Putamen (tissue), 1 donor: ENCODE measurements around the gene SRC.

Experiments used
- DNase-seq: peaks from one replicate; pipeline ENCODE4 v3.0.0-alpha.2; 2016; ENCODE audit warnings: low spot score

Gene SRC

GRCh38 chr20:37345339-37346235 is at the start of gene SRC:
SRC (plus strand) TSS chr20:37346140; CDS start chr20:37384154, 38,014 bp downstream.
- DNase-seq = peak; percentile 59

- no peak for DNase-seq
These were observed 49.6 kb upstream of the SRC start for GRCh38 chr20:37296371-37296770.

DNA sequence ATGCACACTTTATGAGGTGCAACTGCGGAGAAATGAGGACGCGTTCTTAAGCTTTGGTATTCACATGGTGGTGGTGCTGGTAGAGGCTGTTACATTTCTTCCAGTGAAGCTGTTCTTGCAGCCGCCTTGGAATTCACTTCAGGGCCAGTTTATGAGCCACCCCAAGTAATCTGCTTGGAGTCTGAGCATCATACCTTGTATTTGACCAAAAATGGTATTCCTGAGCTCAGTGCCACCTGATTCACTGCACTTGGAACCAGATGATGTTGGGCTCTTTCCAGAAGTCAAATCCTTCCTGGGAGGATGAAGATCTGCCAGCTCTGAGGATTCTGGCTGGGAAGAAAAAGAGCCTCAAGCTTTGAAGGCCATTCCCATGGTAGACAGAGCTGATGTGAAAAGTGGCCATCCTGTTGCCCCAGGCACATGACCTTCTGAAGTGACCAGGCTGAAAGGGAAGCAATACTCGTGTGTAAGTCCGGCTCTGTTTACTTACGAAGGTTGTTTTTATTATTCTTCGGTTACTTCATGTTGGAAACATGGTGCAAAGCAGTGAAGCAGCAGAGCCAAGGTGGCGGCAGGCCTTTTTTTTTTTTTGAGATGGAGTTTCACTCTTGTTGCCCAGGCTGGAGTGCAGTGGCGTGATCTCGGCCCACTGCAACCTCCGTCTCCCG is 48.7 kb upstream of the SRC start:
- no peak for DNase-seq

DNA sequence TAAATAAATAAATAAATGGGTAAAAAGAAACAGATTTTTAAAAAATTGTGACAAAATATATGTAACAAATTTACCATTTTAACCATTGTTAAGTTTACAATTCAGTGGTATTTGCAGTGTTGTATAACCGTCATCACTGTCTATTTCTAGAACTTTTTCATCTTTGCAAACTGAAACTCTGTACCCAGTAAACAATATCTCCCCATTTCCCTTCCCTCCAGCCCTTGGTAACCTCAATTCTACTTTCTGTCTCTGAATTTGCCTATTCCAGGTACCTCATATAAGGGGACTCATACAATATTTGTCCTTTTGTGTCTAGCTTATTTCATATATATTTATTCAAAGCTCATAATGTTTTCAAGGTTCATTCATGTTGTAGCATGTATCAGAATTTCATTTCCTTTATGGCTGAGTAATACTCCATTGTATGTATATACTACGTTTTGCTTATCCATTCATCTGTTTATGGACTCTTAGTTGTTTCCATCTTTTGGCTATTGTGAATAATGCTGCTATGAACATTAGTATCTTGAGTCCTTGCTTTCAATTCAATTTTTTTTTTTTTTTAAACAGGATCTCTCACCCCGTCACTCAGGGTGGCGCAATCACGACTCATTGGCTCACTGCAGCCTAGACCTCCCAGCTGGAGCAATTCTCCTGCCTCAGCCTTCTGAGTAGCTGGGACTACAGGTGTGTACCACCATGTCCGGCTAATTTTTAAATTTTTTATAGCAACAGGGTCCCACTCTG is 47.6 kb upstream of the SRC start:
- no peak for DNase-seq

DNA sequence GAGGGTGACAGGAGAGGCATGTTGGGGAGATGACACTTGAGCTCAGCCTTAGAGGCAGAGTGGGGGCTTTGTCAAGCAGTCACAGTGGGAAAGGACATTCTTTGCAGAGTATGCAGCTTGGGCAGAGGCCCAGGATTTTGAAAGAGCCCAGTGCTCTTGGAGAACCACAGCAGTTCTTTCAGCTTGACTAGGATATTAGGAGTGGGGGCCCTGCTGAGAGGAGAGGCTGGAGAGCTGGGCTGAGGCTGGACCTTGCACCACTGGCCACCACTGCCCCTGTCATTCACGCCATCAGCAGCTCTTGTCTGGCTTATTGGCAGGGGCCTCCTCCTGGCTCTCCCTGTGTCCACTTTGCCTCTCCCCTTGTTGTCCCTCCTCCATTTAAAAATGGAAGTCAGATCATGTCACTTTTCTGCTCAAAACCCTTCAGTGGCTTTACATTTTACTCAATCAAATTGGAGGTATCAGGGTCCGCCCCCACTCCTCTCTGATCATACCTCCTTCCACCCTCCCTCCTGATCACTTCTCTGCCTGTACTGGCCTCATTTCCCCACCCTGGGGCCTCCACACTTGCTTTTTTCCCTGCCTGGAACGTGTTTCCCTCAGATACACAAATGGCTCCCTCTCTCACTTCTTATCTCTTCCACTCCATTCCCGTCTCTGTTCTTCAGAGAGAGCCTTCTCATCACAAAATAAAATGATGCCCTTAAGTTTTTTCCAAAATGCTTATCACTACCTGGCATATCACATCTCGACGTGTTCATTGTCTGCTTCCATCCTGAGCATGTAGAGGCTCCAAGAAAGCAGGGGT is 46.0 kb upstream of the SRC start:
- DNase-seq = no peak

GRCh38 chr20:37301120-37301519 is 44.8 kb upstream of the SRC start:
- DNase-seq = no peak

GRCh38 chr20:37301558-37301957 is 44.4 kb upstream of the SRC start:
- no peak for DNase-seq

- DNase-seq = no peak
These were observed 43.0 kb upstream of the SRC start for GRCh38 chr20:37302981-37303380.

DNA sequence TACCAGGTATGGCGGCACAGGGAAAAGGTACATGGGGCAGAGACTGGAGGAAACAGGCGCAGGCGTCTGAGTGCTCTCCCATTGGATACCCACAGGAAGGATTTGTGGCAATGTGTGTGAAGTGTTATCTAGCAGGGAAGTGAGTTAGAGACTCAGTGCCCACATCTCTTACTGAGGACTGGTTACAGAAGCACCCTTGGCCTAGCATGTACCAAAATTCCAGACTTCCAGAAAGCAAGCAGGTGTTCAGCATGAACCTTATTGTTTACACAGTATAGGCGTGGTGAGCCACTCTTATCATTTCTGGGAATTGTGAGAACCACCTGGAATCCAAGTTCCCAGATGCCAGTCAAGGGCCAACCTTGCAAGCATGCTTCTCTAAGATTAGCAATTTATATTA is 42.3 kb upstream of the SRC start:
- no peak for DNase-seq

- no peak for DNase-seq
These were observed 40.9 kb upstream of the SRC start for GRCh38 chr20:37305079-37305478.

DNA sequence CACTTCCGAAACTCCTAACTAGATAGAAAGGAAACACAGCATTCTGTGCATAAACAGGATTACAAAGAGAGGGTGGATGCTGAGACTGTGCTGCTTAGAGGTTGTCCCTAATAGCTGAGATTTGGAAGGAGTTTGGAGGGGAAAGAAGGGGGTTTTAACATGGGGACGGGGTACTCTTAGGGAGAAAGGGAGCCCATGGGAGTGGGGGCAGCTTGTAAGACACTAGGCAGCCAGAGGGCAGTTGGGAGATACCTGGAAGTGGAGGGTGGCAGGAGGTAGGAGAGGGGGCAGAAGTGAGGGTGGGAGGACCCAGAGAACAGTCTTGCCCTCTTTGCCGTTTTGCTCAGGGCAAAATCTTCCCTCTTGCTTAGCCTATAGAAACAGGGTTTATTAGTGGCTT is 40.1 kb upstream of the SRC start:
- DNase-seq = no peak

DNA sequence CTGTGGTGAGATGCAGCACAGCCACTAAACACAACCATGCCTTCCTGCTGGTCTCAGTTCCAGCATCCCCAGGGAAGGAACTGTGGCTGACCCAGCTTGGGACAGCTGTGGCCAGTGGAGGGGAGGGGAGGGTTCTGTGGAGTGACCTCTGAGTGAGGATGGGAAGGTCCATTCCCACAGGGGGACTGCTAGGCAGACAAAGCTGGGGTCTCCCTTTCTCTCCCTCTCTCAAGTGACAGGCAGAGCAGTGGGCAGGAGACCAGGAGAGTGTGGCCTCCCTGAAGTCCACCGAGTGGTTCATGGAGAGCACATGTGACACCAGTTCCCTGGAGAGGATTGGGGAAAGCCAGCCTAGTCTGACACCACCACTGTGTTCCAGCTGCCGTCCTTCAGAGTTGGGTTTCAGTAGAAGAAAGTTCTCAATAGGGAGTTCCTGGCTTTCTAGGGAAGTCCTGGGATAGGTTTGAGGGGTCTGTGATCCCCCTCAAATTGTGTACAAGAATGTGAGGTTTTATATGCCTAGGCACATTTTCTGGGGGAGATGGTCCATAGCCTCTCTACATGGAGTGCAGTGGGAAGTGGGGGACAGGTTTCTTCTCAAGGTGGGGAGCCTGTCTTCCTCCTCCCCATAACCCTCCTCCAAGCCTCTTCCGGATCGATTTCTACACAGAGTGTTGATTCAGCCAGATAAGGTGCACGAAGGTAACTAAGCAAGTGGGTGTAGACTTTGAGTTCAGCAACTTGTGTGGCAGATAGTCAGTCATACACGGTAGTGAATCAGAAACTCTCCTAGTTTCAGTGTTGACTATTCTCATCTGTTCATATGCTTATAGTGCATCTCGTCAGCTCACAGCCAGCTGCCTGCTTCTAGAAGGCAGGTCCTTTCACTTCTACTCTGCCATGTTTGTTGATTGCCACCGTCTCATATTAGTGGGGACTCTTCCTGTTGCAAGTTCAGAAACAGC is 37.6 kb upstream of the SRC start:
- DNase-seq = no peak

GRCh38 chr20:37309290-37309689 is 36.6 kb upstream of the SRC start:
- no peak for DNase-seq

- DNase-seq = no peak
These were observed 35.9 kb upstream of the SRC start for GRCh38 chr20:37309936-37310590.

GRCh38 chr20:37310951-37311350 is 35.0 kb upstream of the SRC start:
- DNase-seq = no peak

GRCh38 chr20:37311710-37312355 is 34.1 kb upstream of the SRC start:
- DNase-seq = no peak

- no peak for DNase-seq
These were observed 32.3 kb upstream of the SRC start for GRCh38 chr20:37313546-37314091.

- no peak for DNase-seq
These were observed 31.8 kb upstream of the SRC start for GRCh38 chr20:37314099-37314498.

DNA sequence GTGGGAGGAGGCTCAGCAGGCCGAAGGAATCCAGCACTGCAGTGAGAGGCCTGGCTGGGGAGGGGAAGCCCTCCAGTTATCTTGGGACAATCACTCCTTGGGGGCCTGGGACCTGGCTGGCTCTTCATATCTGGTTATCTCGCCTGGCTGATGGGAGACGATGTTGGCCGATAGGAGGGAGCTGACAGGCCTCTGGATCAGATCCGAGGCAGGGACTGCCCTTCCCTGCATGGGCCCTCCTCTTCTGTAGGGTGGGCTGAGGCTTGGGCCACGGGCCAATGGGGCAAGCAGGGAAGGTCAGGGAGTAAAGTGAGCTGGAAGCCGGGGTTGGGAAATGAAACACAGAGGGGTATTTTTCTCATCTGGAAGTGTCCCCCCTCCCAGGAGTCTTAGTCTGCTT is 31.3 kb upstream of the SRC start:
- DNase-seq = no peak
